ENCODE data around the gene SPAG7.

GRCh38 chr17:4999430-5000093 is 31.9 kb upstream of the SPAG7 start:
- TF ChIP-seq CTCF (conservative IDR thresholded peaks at IDR 0.05; ENCODE audit: low read length) (no peak), EZH2phosphoT487 (IDR thresholded peaks at IDR 0.05; ENCODE audit: borderline replicate concordance, low read depth, low read length) (no peak)
